Tibial nerve (tissue), 4 donors: ENCODE data around the gene BBS10.

ENCODE experiments used
- EP300 ChIP-seq, 2 donors: sonication (generic); formaldehyde crosslinking; IDR thresholded peaks; one replicate each; pipeline ENCODE4 v1.6.1; 2017; ENCODE audit warnings: antibody characterized with exemption in 2 of 2, mild to moderate bottlenecking in 1 of 2
- POLR2A ChIP-seq, 2 donors: fragments of 450-650 bp; IDR thresholded peaks; one replicate each; pipeline ENCODE4 v1.6.1; 2017; ENCODE audit warnings: antibody characterized with exemption in 2 of 2, mild to moderate bottlenecking in 2 of 2, moderate library complexity in 2 of 2
- TF ChIP-seq, protein P1 (sequence below), 5 experiments: fragments of 200-600 bp in 3 of 5; fragments of 450-650 bp in 2 of 5; sonication (generic) in 3 of 5; IDR thresholded peaks; one replicate each; pipeline ENCODE4 v1.5.1; 2016 to 2019; ENCODE audit warnings: antibody characterized with exemption in 5 of 5, mild to moderate bottlenecking in 3 of 5, moderate library complexity in 2 of 5

DNA sequence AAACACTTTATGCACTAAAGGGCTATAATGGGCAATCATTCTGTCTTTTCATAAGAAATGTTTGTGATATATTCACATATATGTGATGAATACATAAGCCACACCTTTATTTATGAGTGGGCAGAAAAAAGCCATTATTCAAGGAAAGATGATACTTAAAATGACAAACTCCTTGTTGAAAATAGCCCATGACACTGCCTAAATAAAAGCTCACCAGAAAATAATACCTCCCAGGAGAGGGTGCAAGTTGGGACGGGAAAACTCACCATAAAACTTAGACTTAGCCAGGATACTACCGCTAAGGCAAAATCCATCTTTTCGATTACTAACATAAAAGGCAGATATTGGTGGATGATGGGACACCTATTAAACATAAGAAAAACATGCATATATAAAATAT, 35.8 kb upstream of the BBS10 start:
- TF ChIP-seq, protein P1, sequence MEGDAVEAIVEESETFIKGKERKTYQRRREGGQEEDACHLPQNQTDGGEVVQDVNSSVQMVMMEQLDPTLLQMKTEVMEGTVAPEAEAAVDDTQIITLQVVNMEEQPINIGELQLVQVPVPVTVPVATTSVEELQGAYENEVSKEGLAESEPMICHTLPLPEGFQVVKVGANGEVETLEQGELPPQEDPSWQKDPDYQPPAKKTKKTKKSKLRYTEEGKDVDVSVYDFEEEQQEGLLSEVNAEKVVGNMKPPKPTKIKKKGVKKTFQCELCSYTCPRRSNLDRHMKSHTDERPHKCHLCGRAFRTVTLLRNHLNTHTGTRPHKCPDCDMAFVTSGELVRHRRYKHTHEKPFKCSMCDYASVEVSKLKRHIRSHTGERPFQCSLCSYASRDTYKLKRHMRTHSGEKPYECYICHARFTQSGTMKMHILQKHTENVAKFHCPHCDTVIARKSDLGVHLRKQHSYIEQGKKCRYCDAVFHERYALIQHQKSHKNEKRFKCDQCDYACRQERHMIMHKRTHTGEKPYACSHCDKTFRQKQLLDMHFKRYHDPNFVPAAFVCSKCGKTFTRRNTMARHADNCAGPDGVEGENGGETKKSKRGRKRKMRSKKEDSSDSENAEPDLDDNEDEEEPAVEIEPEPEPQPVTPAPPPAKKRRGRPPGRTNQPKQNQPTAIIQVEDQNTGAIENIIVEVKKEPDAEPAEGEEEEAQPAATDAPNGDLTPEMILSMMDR (IDR thresholded peaks at IDR 0.05), result no peak
- no peak for TF ChIP-seq POLR2A (IDR thresholded peaks at IDR 0.05)
- no peak for TF ChIP-seq EP300 (IDR thresholded peaks at IDR 0.05)
